ENCODE measurements around the gene PCCA. TPM values are rescaled to one million over a fixed set of nuclear protein-coding genes. Genes with fewer than 3 reads are reported as not detected.

The PCCA gene
- total and polyA plus RNA-seq, 2 experiments from 2014 or later, result 29.8 to 59.2 TPM

- Histone ChIP-seq H3K27ac (no peak overlapping the region), H3K36me3 (no peaks in the 10 kb centered on the region), H3K4me1 (ENCODE audit: low read depth) (no peaks in the 10 kb centered on the region), H3K9me3 (ENCODE audit: low read depth) (no peaks in the 10 kb centered on the region), H3K27me3 (no peaks in the 10 kb centered on the region), H3K4me3 (no peak overlapping the region)
- DNase-seq (ENCODE audit: low read depth in 1 of 2, low spot score in 1 of 2), result no peak
- TF ChIP-seq, protein P1, sequence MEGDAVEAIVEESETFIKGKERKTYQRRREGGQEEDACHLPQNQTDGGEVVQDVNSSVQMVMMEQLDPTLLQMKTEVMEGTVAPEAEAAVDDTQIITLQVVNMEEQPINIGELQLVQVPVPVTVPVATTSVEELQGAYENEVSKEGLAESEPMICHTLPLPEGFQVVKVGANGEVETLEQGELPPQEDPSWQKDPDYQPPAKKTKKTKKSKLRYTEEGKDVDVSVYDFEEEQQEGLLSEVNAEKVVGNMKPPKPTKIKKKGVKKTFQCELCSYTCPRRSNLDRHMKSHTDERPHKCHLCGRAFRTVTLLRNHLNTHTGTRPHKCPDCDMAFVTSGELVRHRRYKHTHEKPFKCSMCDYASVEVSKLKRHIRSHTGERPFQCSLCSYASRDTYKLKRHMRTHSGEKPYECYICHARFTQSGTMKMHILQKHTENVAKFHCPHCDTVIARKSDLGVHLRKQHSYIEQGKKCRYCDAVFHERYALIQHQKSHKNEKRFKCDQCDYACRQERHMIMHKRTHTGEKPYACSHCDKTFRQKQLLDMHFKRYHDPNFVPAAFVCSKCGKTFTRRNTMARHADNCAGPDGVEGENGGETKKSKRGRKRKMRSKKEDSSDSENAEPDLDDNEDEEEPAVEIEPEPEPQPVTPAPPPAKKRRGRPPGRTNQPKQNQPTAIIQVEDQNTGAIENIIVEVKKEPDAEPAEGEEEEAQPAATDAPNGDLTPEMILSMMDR (IDR thresholded peaks at IDR 0.05; ENCODE audit: low read depth, low read length), result no peak
Measured at GRCh38 chr13:100432611-100433010, 343.7 kb downstream of the PCCA start.

- Histone ChIP-seq H3K27ac (no peak overlapping the region), H3K4me1 (ENCODE audit: low read depth) (no peaks in the 10 kb centered on the region), H3K9me3 (ENCODE audit: low read depth) (no peaks in the 10 kb centered on the region), H3K4me3 (no peak overlapping the region), H3K27me3 (no peaks in the 10 kb centered on the region), H3K36me3 (no peaks in the 10 kb centered on the region)
- TF ChIP-seq, protein P1 (IDR thresholded peaks at IDR 0.05; ENCODE audit: low read depth, low read length), result no peak
- DNase-seq (ENCODE audit: low read depth in 1 of 2, low spot score in 1 of 2), result no peak
Measured at GRCh38 chr13:100433475-100433874, 344.6 kb downstream of the PCCA start.

DNA sequence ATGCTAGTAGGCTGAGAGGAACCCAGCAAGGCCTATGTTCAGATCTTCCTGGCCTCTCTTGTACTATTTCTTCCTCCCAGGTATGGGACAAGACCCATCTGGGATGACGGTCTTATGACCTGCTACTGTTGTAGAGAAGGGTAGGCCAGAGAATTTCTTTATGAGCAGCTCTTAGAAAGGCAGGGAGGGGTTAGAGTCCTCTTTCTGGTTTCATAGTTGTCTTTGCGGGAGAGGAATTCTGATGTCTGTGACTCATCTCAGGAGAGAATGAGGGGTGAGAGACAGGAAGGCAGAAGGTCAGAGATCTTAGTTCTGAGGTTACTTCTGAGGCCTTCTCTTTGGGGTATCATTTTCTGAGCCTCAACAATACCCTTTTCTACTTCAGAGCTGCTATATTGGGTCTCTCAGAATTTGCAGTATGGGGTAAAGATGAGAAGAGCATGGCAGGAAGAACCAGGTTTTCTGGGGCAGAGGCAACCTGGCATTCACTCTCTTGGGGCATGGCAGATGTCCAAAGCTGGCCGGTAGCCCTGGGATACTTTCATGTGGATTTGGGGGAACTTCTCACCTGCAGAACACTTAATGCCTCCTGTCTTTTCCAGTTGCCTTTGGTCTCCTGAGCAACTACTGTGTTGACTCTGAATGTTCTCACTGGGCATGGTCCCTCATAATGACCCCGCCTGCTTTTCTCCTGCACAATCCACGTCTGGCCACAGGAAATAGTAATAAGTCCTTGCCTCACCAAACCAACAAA is 345.3 kb downstream of the PCCA start:
- Histone ChIP-seq H3K4me3 (no peak overlapping the region), H3K27me3 (no peaks in the 10 kb centered on the region), H3K4me1 (ENCODE audit: low read depth) (no peaks in the 10 kb centered on the region), H3K36me3 (no peaks in the 10 kb centered on the region), H3K27ac (no peak overlapping the region), H3K9me3 (ENCODE audit: low read depth) (no peaks in the 10 kb centered on the region)
- peak in 1 of 2 donors; percentile 40 for DNase-seq (ENCODE audit: low read depth in 1 of 2, low spot score in 1 of 2)
- TF ChIP-seq, protein P1 (IDR thresholded peaks at IDR 0.05; ENCODE audit: low read depth, low read length), result no peak

DNA sequence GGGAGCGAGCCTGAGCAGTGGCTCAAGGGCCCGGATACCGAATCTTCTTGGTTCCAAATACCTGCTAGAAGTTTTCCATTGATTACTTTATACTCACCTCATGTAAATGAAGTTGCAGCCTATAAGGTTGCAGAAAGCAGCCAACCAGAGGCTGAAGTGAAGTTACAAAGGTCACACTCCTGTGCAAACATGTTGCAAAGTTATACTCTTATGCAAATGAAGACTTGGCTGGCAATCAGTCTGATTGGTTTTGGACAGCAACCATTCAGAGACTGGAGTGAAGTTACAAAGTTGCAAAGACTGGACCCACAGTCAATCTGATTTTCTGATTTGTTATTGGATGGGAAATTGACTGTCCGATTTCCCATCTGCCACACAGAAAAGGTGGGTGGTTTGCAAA is 347.2 kb downstream of the PCCA start:
- H3K9me3 ChIP-seq (ENCODE audit: low read depth), result no peaks in the 10 kb centered on the region
- no peaks in the 10 kb centered on the region for H3K36me3 ChIP-seq
- no peak for DNase-seq (ENCODE audit: low read depth in 1 of 2, low spot score in 1 of 2)
- H3K4me1 ChIP-seq (ENCODE audit: low read depth), result peaks cover 10% of the 10 kb centered on the region
- H3K27me3 ChIP-seq, result no peaks in the 10 kb centered on the region
- no peak overlapping the region for H3K4me3 ChIP-seq
- TF ChIP-seq, protein P1 (IDR thresholded peaks at IDR 0.05; ENCODE audit: low read depth, low read length), result no peak
- no peak overlapping the region for H3K27ac ChIP-seq

DNA sequence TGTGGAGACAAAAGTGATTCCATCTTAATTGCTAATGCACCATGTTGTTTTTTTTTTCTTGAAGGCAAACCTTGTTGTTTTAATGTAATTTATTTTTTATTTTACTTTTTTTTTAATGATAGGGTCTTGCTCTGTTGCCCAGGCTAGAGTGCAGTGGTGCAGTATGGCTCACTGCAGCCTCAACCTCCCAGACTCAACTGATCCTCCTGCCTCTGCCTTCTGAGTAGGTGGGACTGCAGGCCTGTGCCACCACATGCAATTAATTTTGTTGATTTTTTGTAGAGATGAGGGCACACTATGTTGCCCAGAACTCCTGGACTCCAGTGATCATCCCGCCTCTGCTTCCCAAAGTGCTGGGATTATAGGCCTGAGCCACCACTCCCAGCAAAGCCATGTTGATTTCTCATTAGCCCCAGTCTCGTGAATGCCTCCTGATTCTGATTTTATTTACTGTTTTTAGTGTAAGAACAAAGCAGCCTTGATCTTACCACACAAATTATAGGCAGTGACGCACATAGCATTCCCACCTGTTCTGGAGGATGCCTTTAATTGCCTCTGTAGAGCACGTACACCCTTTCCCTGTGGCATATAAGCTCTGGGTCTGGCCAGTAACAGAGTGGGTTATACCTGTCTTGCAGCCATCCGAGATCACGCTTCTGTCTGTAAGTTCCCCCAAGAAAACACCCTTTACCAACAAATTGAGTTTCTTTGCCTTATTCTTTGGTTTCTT is 349.3 kb downstream of the PCCA start:
- Histone ChIP-seq H3K4me1 (ENCODE audit: low read depth) (peaks cover 11% of the 10 kb centered on the region), H3K27ac (no peak overlapping the region)

More for the DNA sequence above, 349.3 kb downstream of the PCCA start:
- no peak for DNase-seq (ENCODE audit: low read depth in 1 of 2, low spot score in 1 of 2)
- Histone ChIP-seq H3K27me3 (no peaks in the 10 kb centered on the region), H3K4me3 (no peak overlapping the region), H3K36me3 (no peaks in the 10 kb centered on the region), H3K9me3 (ENCODE audit: low read depth) (no peaks in the 10 kb centered on the region)
- TF ChIP-seq, protein P1 (IDR thresholded peaks at IDR 0.05; ENCODE audit: low read depth, low read length), result no peak

Measured in cardiac muscle cell (in vitro differentiated cells and primary cell).